Chondrocyte (in vitro differentiated cells): ENCODE data around the gene GLRA3. TPM values are rescaled to one million over a fixed set of nuclear protein-coding genes. Genes with fewer than 3 reads are reported as not detected.

Experiments used
- DNase-seq: peaks from one replicate; pipeline ENCODE4 v3.0.0; 2021; ENCODE audit warnings: mixed read lengths, low spot score
- H3K27ac Mint-ChIP-seq: one replicate; pipeline ENCODE4 v1.8.0; 2021; ENCODE audit warnings: mild to moderate bottlenecking, moderate library complexity, mixed read lengths; ENCODE audit not compliant: unreplicated experiment
- H3K27me3 Mint-ChIP-seq: 2 replicates; pipeline ENCODE4 v1.8.0; 2021; ENCODE audit warnings: low read depth, mixed read lengths
- H3K36me3 Mint-ChIP-seq: 2 replicates; pipeline ENCODE4 v1.8.0; 2021; ENCODE audit warnings: low read depth, mixed read lengths
- H3K4me1 Mint-ChIP-seq: 2 replicates; pipeline ENCODE4 v1.8.0; 2021; ENCODE audit warnings: low read depth, mild to moderate bottlenecking, mixed read lengths
- H3K4me3 Mint-ChIP-seq: one replicate; pipeline ENCODE4 v1.8.0; 2021; ENCODE audit warnings: mild to moderate bottlenecking, moderate library complexity, mixed read lengths; ENCODE audit not compliant: unreplicated experiment
- H3K9me3 Mint-ChIP-seq: 2 replicates; pipeline ENCODE4 v1.8.0; 2021; ENCODE audit warnings: low read depth, mixed read lengths
- total RNA-seq: library from RNA; stranded (reverse); gene quantifications from 3 replicates; pipeline ENCODE4 v1.2.1, GENCODE V29; 2021
- TF ChIP-seq, protein P1 (sequence below): fragments of 200-600 bp; sonication (generic); IDR thresholded peaks from 2 replicates; pipeline ENCODE4 v1.5.0; 2021; ENCODE audit warnings: antibody characterized with exemption, mild to moderate bottlenecking, moderate library complexity

The GLRA3 gene
- total RNA-seq, 1 donor from 2014 or later: not detected

DNA sequence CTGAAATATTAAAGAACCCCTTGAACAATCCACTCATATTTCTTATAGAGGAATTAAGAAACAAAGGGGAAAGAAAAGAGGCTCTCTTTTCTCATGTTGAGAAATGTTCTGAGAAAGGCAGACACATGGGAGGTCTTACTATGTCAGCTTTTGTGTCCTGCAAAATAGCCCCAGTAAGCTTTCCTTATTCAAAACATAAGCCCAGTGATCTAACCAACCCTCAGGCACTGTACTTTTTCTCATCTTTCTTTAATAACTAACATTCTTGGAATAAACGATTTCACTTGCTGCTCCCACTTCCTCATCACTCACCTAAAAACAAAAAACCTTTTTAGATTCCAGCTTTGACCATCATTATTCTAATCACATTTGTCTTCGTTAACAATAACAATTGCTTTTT, 115.9 kb downstream of the GLRA3 start:
- TF ChIP-seq, protein P1, sequence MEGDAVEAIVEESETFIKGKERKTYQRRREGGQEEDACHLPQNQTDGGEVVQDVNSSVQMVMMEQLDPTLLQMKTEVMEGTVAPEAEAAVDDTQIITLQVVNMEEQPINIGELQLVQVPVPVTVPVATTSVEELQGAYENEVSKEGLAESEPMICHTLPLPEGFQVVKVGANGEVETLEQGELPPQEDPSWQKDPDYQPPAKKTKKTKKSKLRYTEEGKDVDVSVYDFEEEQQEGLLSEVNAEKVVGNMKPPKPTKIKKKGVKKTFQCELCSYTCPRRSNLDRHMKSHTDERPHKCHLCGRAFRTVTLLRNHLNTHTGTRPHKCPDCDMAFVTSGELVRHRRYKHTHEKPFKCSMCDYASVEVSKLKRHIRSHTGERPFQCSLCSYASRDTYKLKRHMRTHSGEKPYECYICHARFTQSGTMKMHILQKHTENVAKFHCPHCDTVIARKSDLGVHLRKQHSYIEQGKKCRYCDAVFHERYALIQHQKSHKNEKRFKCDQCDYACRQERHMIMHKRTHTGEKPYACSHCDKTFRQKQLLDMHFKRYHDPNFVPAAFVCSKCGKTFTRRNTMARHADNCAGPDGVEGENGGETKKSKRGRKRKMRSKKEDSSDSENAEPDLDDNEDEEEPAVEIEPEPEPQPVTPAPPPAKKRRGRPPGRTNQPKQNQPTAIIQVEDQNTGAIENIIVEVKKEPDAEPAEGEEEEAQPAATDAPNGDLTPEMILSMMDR: no peak
- Mint-ChIP-seq H3K27ac (no peak overlapping the region), H3K36me3 (no peaks in the 10 kb centered on the region), H3K9me3 (no peaks in the 10 kb centered on the region), H3K4me3 (no peak overlapping the region), H3K4me1 (peaks cover 7% of the 10 kb centered on the region), H3K27me3 (peaks cover 22% of the 10 kb centered on the region)
- DNase-seq: no peak

GRCh38 chr4:174709526-174709925, 119.5 kb downstream of the GLRA3 start:
- H3K27me3 Mint-ChIP-seq: peaks cover 23% of the 10 kb centered on the region
- peaks cover 7% of the 10 kb centered on the region for H3K4me1 Mint-ChIP-seq
- peaks cover 2% of the 10 kb centered on the region for H3K9me3 Mint-ChIP-seq
- no peak overlapping the region for H3K4me3 Mint-ChIP-seq
- DNase-seq: no peak
- H3K27ac Mint-ChIP-seq: no peak overlapping the region
- no peaks in the 10 kb centered on the region for H3K36me3 Mint-ChIP-seq
- TF ChIP-seq, protein P1: no peak

GRCh38 chr4:174708381-174708780, 120.7 kb downstream of the GLRA3 start:
- Mint-ChIP-seq H3K27ac (no peak overlapping the region), H3K4me3 (no peak overlapping the region)
- no peak for DNase-seq

DNA sequence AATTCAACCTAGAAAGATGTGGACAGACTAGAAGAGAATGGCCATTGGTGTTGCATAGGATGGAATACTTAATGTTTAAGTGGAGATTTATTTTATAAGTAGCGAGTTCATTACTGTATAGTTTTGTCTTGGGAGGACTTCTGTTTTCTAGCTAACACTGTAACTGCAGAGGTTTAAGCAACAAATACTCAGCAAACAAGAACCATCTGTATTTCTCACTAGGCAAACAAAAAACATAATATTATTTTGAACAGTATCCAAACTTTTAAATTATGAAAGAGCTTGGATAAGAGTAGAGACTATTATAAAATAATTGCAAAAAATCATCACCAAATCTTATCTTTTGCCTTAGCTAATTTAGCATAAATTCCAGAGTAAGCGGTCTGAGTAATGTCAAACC, 121.1 kb downstream of the GLRA3 start:
- Mint-ChIP-seq H3K4me1 (peaks cover 7% of the 10 kb centered on the region), H3K4me3 (no peak overlapping the region), H3K36me3 (no peaks in the 10 kb centered on the region), H3K9me3 (peaks cover 2% of the 10 kb centered on the region), H3K27me3 (peaks cover 17% of the 10 kb centered on the region), H3K27ac (no peak overlapping the region)
- TF ChIP-seq, protein P1: no peak
- no peak for DNase-seq

More at GRCh38 chr4:174708381-174708780, 120.7 kb downstream of the GLRA3 start:
- H3K9me3 Mint-ChIP-seq: peaks cover 2% of the 10 kb centered on the region
- TF ChIP-seq, protein P1: no peak
- no peaks in the 10 kb centered on the region for H3K36me3 Mint-ChIP-seq
- H3K4me1 Mint-ChIP-seq: peaks cover 7% of the 10 kb centered on the region
- H3K27me3 Mint-ChIP-seq: peaks cover 18% of the 10 kb centered on the region

- no peak overlapping the region for H3K27ac Mint-ChIP-seq
- no peaks in the 10 kb centered on the region for H3K36me3 Mint-ChIP-seq
- no peak overlapping the region for H3K4me3 Mint-ChIP-seq
- DNase-seq: no peak
- TF ChIP-seq, protein P1: no peak
- H3K27me3 Mint-ChIP-seq: peaks cover 17% of the 10 kb centered on the region
- peaks cover 7% of the 10 kb centered on the region for H3K4me1 Mint-ChIP-seq
- H3K9me3 Mint-ChIP-seq: peaks cover 2% of the 10 kb centered on the region
Observed at GRCh38 chr4:174707051-174707676, 121.9 kb downstream of the GLRA3 start.
